GM19372 (cell line): ENCODE results near the gene TECPR1.

Source experiments
- ATAC-seq: cut with Tn5 transposase; IDR thresholded peaks from one replicate; pipeline ENCODE4 v1.9.1; 2021; ENCODE audit warnings: mild to moderate bottlenecking, low read depth, moderate library complexity; ENCODE audit not compliant: unreplicated experiment

TECPR1 gene

GRCh38 chr7:98196706-98197605 is 55.1 kb downstream of the TECPR1 start:
- no peak for ATAC-seq

GRCh38 chr7:98194672-98195457 is 57.2 kb downstream of the TECPR1 start:
- no peak for ATAC-seq

- ATAC-seq = no peak
Measured at GRCh38 chr7:98194186-98194585, 57.8 kb downstream of the TECPR1 start.

- ATAC-seq = no peak
Measured at GRCh38 chr7:98193474-98194180, 58.4 kb downstream of the TECPR1 start.

GRCh38 chr7:98192781-98193457 is 59.1 kb downstream of the TECPR1 start:
- no peak for ATAC-seq

GRCh38 chr7:98191668-98192431 is 60.2 kb downstream of the TECPR1 start:
- ATAC-seq = no peak

GRCh38 chr7:98189559-98189958 is 62.5 kb downstream of the TECPR1 start:
- ATAC-seq = no peak

- no peak for ATAC-seq
Measured at GRCh38 chr7:98187138-98187502, 64.9 kb downstream of the TECPR1 start.

- no peak for ATAC-seq
Measured at GRCh38 chr7:98186452-98187137, 65.4 kb downstream of the TECPR1 start.

- no peak for ATAC-seq
Measured at GRCh38 chr7:98185101-98185500, 66.9 kb downstream of the TECPR1 start.

- no peak for ATAC-seq
Measured at GRCh38 chr7:98180751-98181150, 71.3 kb downstream of the TECPR1 start.

- no peak for ATAC-seq
Measured at GRCh38 chr7:98178762-98179490, 73.1 kb downstream of the TECPR1 start.

GRCh38 chr7:98178321-98178720 is 73.7 kb downstream of the TECPR1 start:
- ATAC-seq = no peak

- ATAC-seq = no peak
Measured at GRCh38 chr7:98177553-98177952, 74.5 kb downstream of the TECPR1 start.

- no peak for ATAC-seq
Measured at GRCh38 chr7:98175260-98175940, 76.6 kb downstream of the TECPR1 start.

GRCh38 chr7:98174334-98175259 is 77.4 kb downstream of the TECPR1 start:
- ATAC-seq = no peak

- no peak for ATAC-seq
Measured at GRCh38 chr7:98171449-98171848, 80.6 kb downstream of the TECPR1 start.
